HepG2 (cell line): Measurements from ENCODE around the gene C1QTNF1. TPM values are rescaled to one million over a fixed set of nuclear protein-coding genes. Genes with fewer than 3 reads are reported as not detected.

Source experiments
- ATAD3A ChIP-seq: sonication (generic); formaldehyde crosslinking; IDR thresholded peaks from 2 replicates; pipeline ENCODE4 v1.4.0; 2020; ENCODE audit warnings: missing genetic modification reagents
- BORCS8-MEF2B ChIP-seq: sonication (generic); formaldehyde crosslinking; IDR thresholded peaks from 2 replicates; pipeline ENCODE4 v1.8.0; 2022; ENCODE audit warnings: mild to moderate bottlenecking, missing genetic modification reagents
- CSRNP2 ChIP-seq: sonication (generic); formaldehyde crosslinking; conservative IDR thresholded peaks from 2 replicates; pipeline ENCODE4 v1.8.0; 2022; ENCODE audit warnings: low read depth, missing genetic modification reagents
- MEIS1 ChIP-seq: sonication (generic); formaldehyde crosslinking; IDR thresholded peaks from 2 replicates; pipeline ENCODE4 v1.9.0; 2021; ENCODE audit warnings: mild to moderate bottlenecking, missing genetic modification reagents, moderate library complexity, borderline replicate concordance
- PITX1 ChIP-seq: sonication (generic); formaldehyde crosslinking; IDR thresholded peaks from 2 replicates; pipeline ENCODE4 v1.5.1; 2020; ENCODE audit warnings: mild to moderate bottlenecking, missing genetic modification reagents
- PLSCR1 ChIP-seq: sonication (generic); formaldehyde crosslinking; IDR thresholded peaks from 2 replicates; pipeline ENCODE4 v1.5.0; 2020; ENCODE audit warnings: missing genetic modification reagents, mild to moderate bottlenecking, borderline replicate concordance
- POLR2AphosphoS5 ChIP-seq: IDR thresholded peaks from 2 replicates; pipeline ENCODE4 v1.6.1; 2012; ENCODE audit warnings: low read depth, low read length
- SMC3 ChIP-seq: IDR thresholded peaks from 2 replicates; pipeline ENCODE4 v1.6.1; 2011; ENCODE audit warnings: low read length, improper control_type of control experiment
- SP1 ChIP-seq, 2 experiments: fragments of 450-650 bp in 1 of 2; sonication (generic) in 1 of 2; formaldehyde crosslinking in 1 of 2; IDR thresholded peaks; 2 replicates each; pipeline versions ENCODE4 v1.4.0 to v1.6.1; 2016 to 2020; ENCODE audit warnings: missing genetic modification reagents in 1 of 2
- SP4 ChIP-seq: sonication (generic); formaldehyde crosslinking; IDR thresholded peaks from 2 replicates; pipeline ENCODE4 v1.8.1; 2023; ENCODE audit warnings: mild to moderate bottlenecking, missing genetic modification reagents
- ZBTB10 ChIP-seq: sonication (generic); formaldehyde crosslinking; IDR thresholded peaks from 2 replicates; pipeline ENCODE4 v1.4.0; 2020; ENCODE audit warnings: missing genetic modification reagents, borderline replicate concordance
- ZKSCAN5 ChIP-seq: sonication (generic); formaldehyde crosslinking; IDR thresholded peaks from 2 replicates; pipeline ENCODE4 v1.5.1; 2020; ENCODE audit warnings: mild to moderate bottlenecking, missing genetic modification reagents
- ZNF136 ChIP-seq: sonication (generic); formaldehyde crosslinking; IDR thresholded peaks from 2 replicates; pipeline ENCODE4 v1.8.1; 2022; ENCODE audit warnings: low read depth, mild to moderate bottlenecking, moderate library complexity, missing genetic modification reagents
- ZNF205 ChIP-seq: IDR thresholded peaks from 2 replicates; pipeline ENCODE4 v1.6.1; 2018; ENCODE audit warnings: missing biosample characterization, missing genetic modification reagents
- ZNF441 ChIP-seq: sonication (generic); formaldehyde crosslinking; IDR thresholded peaks from 2 replicates; pipeline ENCODE4 v1.7.0; 2021; ENCODE audit warnings: missing genetic modification reagents, borderline replicate concordance
- ZNF761 ChIP-seq: sonication (generic); formaldehyde crosslinking; conservative IDR thresholded peaks from 2 replicates; pipeline ENCODE4 v1.4.0; 2020; ENCODE audit warnings: mild to moderate bottlenecking, missing genetic modification reagents
- polyA plus RNA-seq, 8 experiments: library from polyadenylated mRNA; depleted of rRNA in 3 of 8; stranded (reverse) in 7 of 8; unstranded in 1 of 8; fragments of >200 nt; fragmentation: Illumina TruSeq in 4 of 8; extraction: Trizol in 4 of 8; gene quantifications; 2 replicates each; pipeline versions ENCODE4 v1.2.1 to v1.2.3, GENCODE V29; 2011 to 2016; ENCODE audit warnings: low read depth in 4 of 8, missing spikeins in 1 of 8, mixed read lengths in 1 of 8; ENCODE audit not compliant: insufficient read depth in 1 of 8
- total RNA-seq, 5 experiments: library from RNA; depleted of rRNA; stranded (reverse); fragments of >200 nt; fragmentation: Illumina TruSeq; extraction: Trizol; gene quantifications; 2 replicates each; pipeline ENCODE4 v1.2.3, GENCODE V29; 2016; ENCODE audit warnings: low read depth in 1 of 5
- TF ChIP-seq, protein P1 (sequence below): sonication (generic); formaldehyde crosslinking; IDR thresholded peaks from 2 replicates; pipeline ENCODE4 v1.4.0; 2020; ENCODE audit warnings: low read depth, mild to moderate bottlenecking, missing genetic modification reagents
- TF ChIP-seq, protein P2 (sequence below): sonication (generic); formaldehyde crosslinking; conservative IDR thresholded peaks from 2 replicates; pipeline ENCODE4 v1.4.0; 2020; ENCODE audit warnings: mild to moderate bottlenecking, missing genetic modification reagents, moderate library complexity

Gene C1QTNF1
- total and polyA plus RNA-seq, 2 of the 13 experiments (the other 11 are each of a cell fraction or from before 2014, with no cell fraction given) = 0.18 to 0.86 TPM

GRCh38 chr17:79009397-79010303 lies 14.3 kb upstream of the C1QTNF1 start, which contains the start of gene CANT1 (continued):
- TF ChIP-seq, protein P1, sequence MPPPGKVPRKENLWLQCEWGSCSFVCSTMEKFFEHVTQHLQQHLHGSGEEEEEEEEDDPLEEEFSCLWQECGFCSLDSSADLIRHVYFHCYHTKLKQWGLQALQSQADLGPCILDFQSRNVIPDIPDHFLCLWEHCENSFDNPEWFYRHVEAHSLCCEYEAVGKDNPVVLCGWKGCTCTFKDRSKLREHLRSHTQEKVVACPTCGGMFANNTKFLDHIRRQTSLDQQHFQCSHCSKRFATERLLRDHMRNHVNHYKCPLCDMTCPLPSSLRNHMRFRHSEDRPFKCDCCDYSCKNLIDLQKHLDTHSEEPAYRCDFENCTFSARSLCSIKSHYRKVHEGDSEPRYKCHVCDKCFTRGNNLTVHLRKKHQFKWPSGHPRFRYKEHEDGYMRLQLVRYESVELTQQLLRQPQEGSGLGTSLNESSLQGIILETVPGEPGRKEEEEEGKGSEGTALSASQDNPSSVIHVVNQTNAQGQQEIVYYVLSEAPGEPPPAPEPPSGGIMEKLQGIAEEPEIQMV (CRISPR knock-in tag) = no peak; the same call in 1 of the 2 replicates
- TF ChIP-seq ZNF136 (CRISPR knock-in tag) (no peak), MEIS1 (CRISPR knock-in tag) (no peak), ZNF441 (CRISPR knock-in tag) (peak; percentile 62; the same call in 1 of the 2 replicates), ZKSCAN5 (CRISPR knock-in tag) (no peak), POLR2AphosphoS5 (peak; percentile 90), ZBTB10 (0 out of 2 replicates have a peak, but pooled peaks have one; percentile 18), SMC3 (no peak), PLSCR1 (CRISPR knock-in tag) (no peak), CSRNP2 (CRISPR knock-in tag) (no peak), BORCS8-MEF2B (CRISPR knock-in tag) (0 out of 2 replicates have a peak, but pooled peaks have one; percentile 35), SP4 (CRISPR knock-in tag) (peak; percentile 72), ZNF205 (CRISPR knock-in tag) (peak; percentile 82; the same call in 1 of the 2 replicates), SP1 (IDR thresholded peaks at IDR 0.05) (no peak), SP1 (CRISPR knock-in tag; IDR thresholded peaks at IDR 0.05) (peak; percentile 59), PITX1 (CRISPR knock-in tag) (peak; percentile 38; the same call in 1 of the 2 replicates), ATAD3A (CRISPR knock-in tag) (no peak), ZNF761 (no peak)
- TF ChIP-seq, protein P2, sequence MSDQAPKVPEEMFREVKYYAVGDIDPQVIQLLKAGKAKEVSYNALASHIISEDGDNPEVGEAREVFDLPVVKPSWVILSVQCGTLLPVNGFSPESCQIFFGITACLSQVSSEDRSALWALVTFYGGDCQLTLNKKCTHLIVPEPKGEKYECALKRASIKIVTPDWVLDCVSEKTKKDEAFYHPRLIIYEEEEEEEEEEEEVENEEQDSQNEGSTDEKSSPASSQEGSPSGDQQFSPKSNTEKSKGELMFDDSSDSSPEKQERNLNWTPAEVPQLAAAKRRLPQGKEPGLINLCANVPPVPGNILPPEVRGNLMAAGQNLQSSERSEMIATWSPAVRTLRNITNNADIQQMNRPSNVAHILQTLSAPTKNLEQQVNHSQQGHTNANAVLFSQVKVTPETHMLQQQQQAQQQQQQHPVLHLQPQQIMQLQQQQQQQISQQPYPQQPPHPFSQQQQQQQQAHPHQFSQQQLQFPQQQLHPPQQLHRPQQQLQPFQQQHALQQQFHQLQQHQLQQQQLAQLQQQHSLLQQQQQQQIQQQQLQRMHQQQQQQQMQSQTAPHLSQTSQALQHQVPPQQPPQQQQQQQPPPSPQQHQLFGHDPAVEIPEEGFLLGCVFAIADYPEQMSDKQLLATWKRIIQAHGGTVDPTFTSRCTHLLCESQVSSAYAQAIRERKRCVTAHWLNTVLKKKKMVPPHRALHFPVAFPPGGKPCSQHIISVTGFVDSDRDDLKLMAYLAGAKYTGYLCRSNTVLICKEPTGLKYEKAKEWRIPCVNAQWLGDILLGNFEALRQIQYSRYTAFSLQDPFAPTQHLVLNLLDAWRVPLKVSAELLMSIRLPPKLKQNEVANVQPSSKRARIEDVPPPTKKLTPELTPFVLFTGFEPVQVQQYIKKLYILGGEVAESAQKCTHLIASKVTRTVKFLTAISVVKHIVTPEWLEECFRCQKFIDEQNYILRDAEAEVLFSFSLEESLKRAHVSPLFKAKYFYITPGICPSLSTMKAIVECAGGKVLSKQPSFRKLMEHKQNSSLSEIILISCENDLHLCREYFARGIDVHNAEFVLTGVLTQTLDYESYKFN (CRISPR knock-in tag) = peak; percentile 51
